HEK293 (cell line): ENCODE data around the gene SPATA31D3.
"Not testable (repeated sequence)": the region's sequence is repeated elsewhere in the genome, so short reads cannot be mapped to it uniquely, and the experiment has no call there.

Experiments
- CTCF ChIA-PET: fragments of 350-600 bp; formaldehyde crosslinking; extraction: SDS; loops from one replicate; lab custom pipeline; 2021; ENCODE audit warnings: antibody characterized with exemption; lab: Yijun Ruan, JAX
- POLR2A ChIA-PET: fragments of 300-600 bp; formaldehyde crosslinking; extraction: SDS; loops from one replicate; lab custom pipeline; 2020; ENCODE audit warnings: antibody characterized with exemption, inconsistent platforms; lab: Yijun Ruan, JAX
- H3K27ac ChIP-seq: fragments of 200-500 bp; sonication (Bioruptor generic); 2 replicates; pipeline ENCODE4 v1.5.1; 2014; ENCODE audit warnings: low read depth, low read length, control low read depth, inconsistent platforms; ENCODE audit errors: extremely low read depth
- H3K36me3 ChIP-seq, 2 experiments: fragments of 200-500 bp in 1 of 2; sonication (Bioruptor generic) in 1 of 2; 1 replicate in 1 of 2; 2 replicates in 1 of 2; pipeline ENCODE4 v1.5.1; 2014 to 2017; ENCODE audit warnings: inconsistent platforms in 2 of 2, low read length in 2 of 2; ENCODE audit not compliant: control insufficient read depth in 2 of 2, insufficient read depth in 1 of 2
- H3K4me1 ChIP-seq: fragments of 200-500 bp; sonication (Bioruptor generic); 2 replicates; pipeline ENCODE4 v1.5.1; 2014; ENCODE audit warnings: mild to moderate bottlenecking, low read length, inconsistent platforms; ENCODE audit not compliant: control insufficient read depth, insufficient read depth
- H3K4me3 ChIP-seq: 2 replicates; pipeline ENCODE4 v1.5.1; 2011; ENCODE audit warnings: low read depth, mild to moderate bottlenecking, control low read depth, low read length, moderate library complexity
- H3K9me3 ChIP-seq: fragments of 200-500 bp; sonication (Bioruptor generic); 2 replicates; pipeline ENCODE4 v1.5.1; 2014; ENCODE audit warnings: low read depth, low read length, inconsistent platforms; ENCODE audit not compliant: control insufficient read depth, insufficient read depth
- GLIS1 ChIP-seq: fragments of 450-650 bp; formaldehyde crosslinking; IDR thresholded peaks from 2 replicates; pipeline ENCODE4 v1.5.1; 2016; ENCODE audit warnings: missing biosample characterization, missing genetic modification characterization
- PATZ1 ChIP-seq: fragments of 450-650 bp; formaldehyde crosslinking; IDR thresholded peaks from 2 replicates; pipeline ENCODE4 v1.5.1; 2016; ENCODE audit warnings: missing biosample characterization, missing genetic modification characterization
- SP2 ChIP-seq: fragments of 450-650 bp; formaldehyde crosslinking; IDR thresholded peaks from 2 replicates; pipeline ENCODE4 v1.5.1; 2016; ENCODE audit warnings: missing biosample characterization, missing genetic modification characterization
- ZBTB11 ChIP-seq: fragments of 450-650 bp; formaldehyde crosslinking; conservative IDR thresholded peaks from 2 replicates; pipeline ENCODE4 v1.5.1; 2016; ENCODE audit warnings: low read depth, missing biosample characterization, missing genetic modification characterization
- ZNF148 ChIP-seq: fragments of 450-650 bp; formaldehyde crosslinking; IDR thresholded peaks from 2 replicates; pipeline ENCODE4 v1.5.0; 2017; ENCODE audit warnings: missing biosample characterization, missing genetic modification characterization, borderline replicate concordance
- ZNF174 ChIP-seq: fragments of 450-650 bp; formaldehyde crosslinking; IDR thresholded peaks from 2 replicates; pipeline ENCODE4 v1.5.0; 2017; ENCODE audit warnings: missing biosample characterization, mild to moderate bottlenecking, missing genetic modification characterization
- ZNF184 ChIP-seq: fragments of 450-650 bp; IDR thresholded peaks from 2 replicates; pipeline ENCODE4 v1.5.1; 2018; ENCODE audit warnings: missing biosample characterization, mild to moderate bottlenecking, missing genetic modification characterization
- ZNF416 ChIP-seq: fragments of 450-650 bp; formaldehyde crosslinking; IDR thresholded peaks from 2 replicates; pipeline ENCODE4 v1.5.1; 2016; ENCODE audit warnings: missing biosample characterization, missing genetic modification characterization
- ZNF426 ChIP-seq: fragments of 450-650 bp; formaldehyde crosslinking; IDR thresholded peaks from 2 replicates; pipeline ENCODE4 v1.5.1; 2017; ENCODE audit warnings: missing biosample characterization, missing genetic modification characterization, mild to moderate bottlenecking, inconsistent platforms, moderate library complexity
- ZNF792 ChIP-seq: fragments of 450-650 bp; formaldehyde crosslinking; IDR thresholded peaks from 2 replicates; pipeline ENCODE4 v1.5.1; 2016; ENCODE audit warnings: missing biosample characterization, missing genetic modification characterization
- ZSCAN23 ChIP-seq: fragments of 450-650 bp; formaldehyde crosslinking; IDR thresholded peaks from 2 replicates; pipeline ENCODE4 v1.5.1; 2016; ENCODE audit warnings: missing biosample characterization, missing genetic modification characterization
- TF ChIP-seq, protein P1 (sequence below): fragments of 450-650 bp; formaldehyde crosslinking; conservative IDR thresholded peaks from 2 replicates; pipeline ENCODE4 v1.5.1; 2016; ENCODE audit warnings: low read depth, missing biosample characterization, missing genetic modification characterization

Gene SPATA31D3

GRCh38 chr9:81943393-81943792 lies at the start of gene SPATA31D3:
SPATA31D3 (plus strand) TSS chr9:81943500; CDS start chr9:81943586, 86 bp downstream.
- H3K4me1 ChIP-seq, H3K4me3 ChIP-seq, H3K9me3 ChIP-seq, CTCF ChIA-PET, H3K27ac ChIP-seq, POLR2A ChIA-PET, H3K36me3 ChIP-seq: not testable (repeated sequence)

GRCh38 chr9:81893929-81894328 lies 49.4 kb upstream of the SPATA31D3 start:
- no peaks in the 10 kb centered on the region for H3K36me3 ChIP-seq
- H3K4me1 ChIP-seq: no peaks in the 10 kb centered on the region
- H3K4me3 ChIP-seq: no peak overlapping the region
- POLR2A ChIA-PET: no interaction called here
- CTCF ChIA-PET: no interaction called here
- no peak overlapping the region for H3K27ac ChIP-seq
- H3K9me3 ChIP-seq: no peaks in the 10 kb centered on the region
- TF ChIP-seq, protein P1, sequence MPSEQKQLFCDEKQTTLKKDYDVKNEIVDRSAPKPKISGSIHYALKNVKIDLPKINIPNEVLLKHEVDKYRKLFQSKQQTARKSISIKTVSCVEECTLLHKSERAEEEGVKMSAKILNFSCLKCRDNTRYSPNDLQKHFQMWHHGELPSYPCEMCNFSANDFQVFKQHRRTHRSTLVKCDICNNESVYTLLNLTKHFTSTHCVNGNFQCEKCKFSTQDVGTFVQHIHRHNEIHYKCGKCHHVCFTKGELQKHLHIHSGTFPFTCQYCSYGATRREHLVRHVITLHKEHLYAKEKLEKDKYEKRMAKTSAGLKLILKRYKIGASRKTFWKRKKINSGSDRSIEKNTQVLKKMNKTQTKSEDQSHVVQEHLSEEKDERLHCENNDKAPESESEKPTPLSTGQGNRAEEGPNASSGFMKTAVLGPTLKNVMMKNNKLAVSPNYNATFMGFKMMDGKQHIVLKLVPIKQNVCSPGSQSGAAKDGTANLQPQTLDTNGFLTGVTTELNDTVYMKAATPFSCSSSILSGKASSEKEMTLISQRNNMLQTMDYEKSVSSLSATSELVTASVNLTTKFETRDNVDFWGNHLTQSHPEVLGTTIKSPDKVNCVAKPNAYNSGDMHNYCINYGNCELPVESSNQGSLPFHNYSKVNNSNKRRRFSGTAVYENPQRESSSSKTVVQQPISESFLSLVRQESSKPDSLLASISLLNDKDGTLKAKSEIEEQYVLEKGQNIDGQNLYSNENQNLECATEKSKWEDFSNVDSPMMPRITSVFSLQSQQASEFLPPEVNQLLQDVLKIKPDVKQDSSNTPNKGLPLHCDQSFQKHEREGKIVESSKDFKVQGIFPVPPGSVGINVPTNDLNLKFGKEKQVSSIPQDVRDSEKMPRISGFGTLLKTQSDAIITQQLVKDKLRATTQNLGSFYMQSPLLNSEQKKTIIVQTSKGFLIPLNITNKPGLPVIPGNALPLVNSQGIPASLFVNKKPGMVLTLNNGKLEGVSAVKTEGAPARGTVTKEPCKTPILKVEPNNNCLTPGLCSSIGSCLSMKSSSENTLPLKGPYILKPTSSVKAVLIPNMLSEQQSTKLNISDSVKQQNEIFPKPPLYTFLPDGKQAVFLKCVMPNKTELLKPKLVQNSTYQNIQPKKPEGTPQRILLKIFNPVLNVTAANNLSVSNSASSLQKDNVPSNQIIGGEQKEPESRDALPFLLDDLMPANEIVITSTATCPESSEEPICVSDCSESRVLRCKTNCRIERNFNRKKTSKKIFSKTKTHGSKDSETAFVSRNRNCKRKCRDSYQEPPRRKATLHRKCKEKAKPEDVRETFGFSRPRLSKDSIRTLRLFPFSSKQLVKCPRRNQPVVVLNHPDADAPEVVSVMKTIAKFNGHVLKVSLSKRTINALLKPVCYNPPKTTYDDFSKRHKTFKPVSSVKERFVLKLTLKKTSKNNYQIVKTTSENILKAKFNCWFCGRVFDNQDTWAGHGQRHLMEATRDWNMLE (tag by site-specific recombination): no peak
- TF ChIP-seq ZSCAN23 (no peak), PATZ1 (tag by site-specific recombination) (no peak), ZNF416 (tag by site-specific recombination) (no peak), ZNF184 (tag by site-specific recombination) (no peak), GLIS1 (tag by site-specific recombination) (no peak), ZBTB11 (tag by site-specific recombination) (no peak), ZNF148 (no peak), ZNF426 (no peak), SP2 (no peak), ZNF792 (tag by site-specific recombination) (no peak), ZNF174 (no peak)
- TF ChIP-seq, all 188 proteins: peak for 0
